Lower leg skin (tissue), 4 donors: ENCODE data around the gene SLC39A2. TPM values are rescaled to one million over a fixed set of nuclear protein-coding genes. Genes with fewer than 3 reads are reported as not detected.

Experiments used
- DNase-seq, 2 donors: peaks; one replicate each; pipeline ENCODE4 v3.0.0-alpha.2; 2019; ENCODE audit warnings: low spot score in 2 of 2
- H3K4me3 ChIP-seq: fragments of 200-600 bp; sonication (generic); 2 replicates; pipeline ENCODE4 v1.5.1; 2017; ENCODE audit warnings: mild to moderate bottlenecking, low read depth; ENCODE audit not compliant: poor library complexity, severe bottlenecking
- CTCF ChIP-seq, 3 donors: fragments of 450-650 bp; IDR thresholded peaks; one replicate each; pipeline ENCODE4 v1.5.1; 2016; ENCODE audit warnings: antibody characterized with exemption in 3 of 3, mild to moderate bottlenecking in 3 of 3, moderate library complexity in 2 of 3
- POLR2A ChIP-seq, 2 donors: fragments of 450-650 bp; IDR thresholded peaks; one replicate each; pipeline ENCODE4 v1.6.1; 2016 to 2017; ENCODE audit warnings: antibody characterized with exemption in 2 of 2, mild to moderate bottlenecking in 1 of 2, moderate library complexity in 1 of 2
- WGBS, 2 donors: methylation state at CpG; one replicate each; pipeline ENCODE4 v1.1.5; 2018; 5-methylcytosine and 5-hydroxymethylcytosine counted together
- intact Hi-C: fragments of 100-400 bp; cut with DNase I; formaldehyde crosslinking; loops from one replicate; pipeline ENCODE4 v1.15.0; 2023; ENCODE audit warnings: low total_unique reads
- total RNA-seq, 4 donors: library from RNA; depleted of rRNA; stranded (reverse); fragments of >200 nt; gene quantifications; one replicate each; pipeline ENCODE4 v1.1.0, GENCODE V29; 2016

Gene SLC39A2
- total RNA-seq, 4 donors from 2014 or later: 25.3 to 117 (median 46.9) TPM

- peak in 1 of 2 donors; percentile 65 for DNase-seq
- no peak overlapping the region for H3K4me3 ChIP-seq
- TF ChIP-seq POLR2A (IDR thresholded peaks at IDR 0.05) (no peak), CTCF (IDR thresholded peaks at IDR 0.05) (no peak)
- WGBS, 2 donors: 91 to 92% methylated on average over 4 of the region's 4 CpGs
- intact Hi-C loops: no loop called here
Measured at GRCh38 chr14:21033133-21033698, 34.1 kb downstream of the SLC39A2 start.

GRCh38 chr14:21034707-21035106, 35.6 kb downstream of the SLC39A2 start, which contains the start of gene RNASE13:
RNASE13 (minus strand) TSS chr14:21034807; CDS start chr14:21034288, 519 bp downstream.
- no peak for DNase-seq
- 72 to 84% methylated on average over 5 of the region's 5 CpGs for WGBS, 2 donors
- no peak within 1 kb of the TSS for H3K4me3 ChIP-seq
- TF ChIP-seq CTCF (IDR thresholded peaks at IDR 0.05): no peak
- no peak for TF ChIP-seq POLR2A (IDR thresholded peaks at IDR 0.05)
- intact Hi-C loops: no loop called here

- 81 to 86% methylated on average over 7 of the region's 7 CpGs for WGBS, 2 donors
- TF ChIP-seq POLR2A (IDR thresholded peaks at IDR 0.05) (no peak), CTCF (IDR thresholded peaks at IDR 0.05) (no peak)
- intact Hi-C loops: no loop called here
- no peak overlapping the region for H3K4me3 ChIP-seq
- peak in 1 of 2 donors; percentile 81 for DNase-seq
Measured at GRCh38 chr14:21036751-21037150, 37.7 kb downstream of the SLC39A2 start.

GRCh38 chr14:21037156-21037555, 38.1 kb downstream of the SLC39A2 start:
- no peak for DNase-seq
- intact Hi-C loops: no loop called here
- no peak overlapping the region for H3K4me3 ChIP-seq
- 78 to 80% methylated on average over 3 of the region's 3 CpGs for WGBS, 2 donors
- TF ChIP-seq POLR2A (IDR thresholded peaks at IDR 0.05) (no peak), CTCF (IDR thresholded peaks at IDR 0.05) (no peak)

- no peak overlapping the region for H3K4me3 ChIP-seq
- TF ChIP-seq POLR2A (IDR thresholded peaks at IDR 0.05): no peak
- no peak for TF ChIP-seq CTCF (IDR thresholded peaks at IDR 0.05)
- intact Hi-C loops: no loop called here
- peak; percentile 81 to 96 for DNase-seq
- 14 to 18% methylated on average over 10 of the region's 10 CpGs for WGBS, 2 donors
Measured at GRCh38 chr14:21038441-21039422, 39.6 kb downstream of the SLC39A2 start.
